A673 (cell line): Measurements from ENCODE around the gene FAM216A.

Source experiments
- CTCF ChIP-seq: fragments of 300-800, 200-600 bp; sonication (generic); conservative IDR thresholded peaks from 2 replicates; pipeline ENCODE4 v1.5.1; 2017; ENCODE audit warnings: low read depth, mild to moderate bottlenecking, antibody characterized with exemption, low read length, moderate library complexity, mixed read lengths
- EZH2 ChIP-seq: fragments of 200-600 bp; sonication (generic); IDR thresholded peaks from 2 replicates; pipeline ENCODE4 v1.6.1; 2017; ENCODE audit warnings: borderline replicate concordance, low read depth, mild to moderate bottlenecking, mixed read lengths, antibody characterized with exemption, low read length; ENCODE audit not compliant: poor library complexity, severe bottlenecking

GRCh38 chr12:110466791-110467190 is 1.9 kb upstream of the FAM216A start:
- TF ChIP-seq CTCF (no peak), EZH2 (no peak)
